ENCODE measurements around the gene ADAM10.

- TF ChIP-seq POLR2A (IDR thresholded peaks at IDR 0.05) (no peak), CTCF (IDR thresholded peaks at IDR 0.05) (no peak)
Measured at GRCh38 chr15:58616171-58616570, 133.3 kb downstream of the ADAM10 start.
